GM12878 (cell line): ENCODE data around the gene FUT3. TPM values are rescaled to one million over a fixed set of nuclear protein-coding genes. Genes with fewer than 3 reads are reported as not detected.

Experiments used
- ATAC-seq: fragments of 200-7000 bp; cut with Tn5 transposase; 3 replicates; pipeline ENCODE4 v1.9.1; 2020; ENCODE audit warnings: mild to moderate bottlenecking, moderate library complexity
- BruUV-seq: library from RNA; stranded (reverse); fragments of 400-500 nt; replicated peaks from 2 replicates; lab custom pipeline; 2021; lab: Mats Ljungman, UMichigan
- CTCF ChIA-PET: fragments of 300-600 bp; sonication (Branson Sonifier 250); formaldehyde crosslinking; extraction: SDS; loops from one replicate; lab custom pipeline; 2021; ENCODE audit warnings: inconsistent platforms; lab: Yijun Ruan, JAX
- POLR2A ChIA-PET: fragments of 350-600 bp; formaldehyde crosslinking; extraction: SDS; loops from one replicate; lab custom pipeline; 2021; ENCODE audit warnings: inconsistent platforms; lab: Charles Lee
- RAD21 ChIA-PET: fragments of 300-600 bp; sonication (Branson Sonifier 250); formaldehyde crosslinking; loops from one replicate; lab custom pipeline; 2023; ENCODE audit warnings: antibody characterized with exemption; ENCODE audit not compliant: unreplicated experiment; lab: Charles Lee
- SMC1A ChIA-PET: fragments of 300-600 bp; sonication (Branson Sonifier 250); formaldehyde crosslinking; loops from one replicate; lab custom pipeline; 2023; ENCODE audit not compliant: unreplicated experiment, uncharacterized antibody; lab: Charles Lee
- DNase-seq: peaks from one replicate; pipeline ENCODE4 v3.0.0-alpha.2; 2011; ENCODE audit warnings: low read depth, low spot score
- FAIRE-seq: peaks from 3 replicates; lab custom pipeline; 2011; peaks lifted over from hg19 to GRCh38; lab: Jason Lieb, UNC
- H2AFZ ChIP-seq: 2 replicates; pipeline ENCODE4 v1.6.0; 2011; ENCODE audit warnings: low read depth, low read length, control low read depth; ENCODE audit not compliant: control insufficient read depth
- H3K27ac ChIP-seq: 2 replicates; pipeline ENCODE4 v1.5.1; 2011; ENCODE audit warnings: control low read depth; ENCODE audit not compliant: control insufficient read depth, insufficient read depth
- H3K27me3 ChIP-seq, 2 experiments: replicated peaks in 1 of 2; 2 replicates each; pipeline versions ENCODE4 v1.6.0 to v1.6.1; 2011; ENCODE audit warnings: low read length in 1 of 2; ENCODE audit not compliant: control insufficient read depth in 2 of 2, insufficient read depth in 2 of 2
- H3K36me3 ChIP-seq, 2 experiments: 2 replicates each; pipeline ENCODE4 v1.5.1; 2011; ENCODE audit warnings: low read length in 1 of 2; ENCODE audit not compliant: control insufficient read depth in 2 of 2, insufficient read depth in 2 of 2
- H3K4me1 ChIP-seq: 2 replicates; pipeline ENCODE4 v1.6.1; 2011; ENCODE audit warnings: mild to moderate bottlenecking, low read length, moderate library complexity, mixed read lengths; ENCODE audit not compliant: control insufficient read depth, insufficient read depth
- H3K4me2 ChIP-seq: 2 replicates; pipeline ENCODE4 v1.6.0; 2011; ENCODE audit warnings: control low read depth; ENCODE audit not compliant: control insufficient read depth, insufficient read depth
- H3K4me3 ChIP-seq: fragments of 200-600 bp; sonication (generic); 2 replicates; pipeline ENCODE4 v1.5.1; 2016
- H3K79me2 ChIP-seq: 2 replicates; pipeline ENCODE4 v1.6.0; 2011; ENCODE audit warnings: low read length; ENCODE audit not compliant: control insufficient read depth, insufficient read depth
- H3K9ac ChIP-seq: 2 replicates; pipeline ENCODE4 v1.8.0; 2011; ENCODE audit warnings: low read length, control low read depth, mixed read lengths; ENCODE audit not compliant: control insufficient read depth, insufficient read depth
- H3K9me3 ChIP-seq: replicated peaks from 3 replicates; pipeline ENCODE4 v1.5.1; 2011; ENCODE audit warnings: mild to moderate bottlenecking, low read length; ENCODE audit not compliant: control insufficient read depth, insufficient read depth
- H4K20me1 ChIP-seq: 2 replicates; pipeline ENCODE4 v1.6.0; 2011; ENCODE audit not compliant: control insufficient read depth, insufficient read depth
- ATF7 ChIP-seq: fragments of 450-650 bp; IDR thresholded peaks from 2 replicates; pipeline ENCODE4 v1.6.1; 2016; ENCODE audit warnings: low read depth, mild to moderate bottlenecking
- CBFB ChIP-seq: IDR thresholded peaks from 2 replicates; pipeline ENCODE4 v1.6.1; 2016; ENCODE audit warnings: antibody characterized with exemption, low read depth
- EED ChIP-seq: sonication (generic); IDR thresholded peaks from 2 replicates; pipeline ENCODE4 v1.6.1; 2016; ENCODE audit warnings: antibody characterized with exemption, low read depth
- ESRRA ChIP-seq: IDR thresholded peaks from 2 replicates; pipeline ENCODE4 v1.6.1; 2012; ENCODE audit warnings: mild to moderate bottlenecking, low read length, improper control_type of control experiment
- GATAD2B ChIP-seq: fragments of 450-650 bp; conservative IDR thresholded peaks from 2 replicates; pipeline ENCODE4 v1.6.1; 2017; ENCODE audit warnings: low read depth, mild to moderate bottlenecking, moderate library complexity
- KAT2A ChIP-seq: conservative IDR thresholded peaks from 2 replicates; pipeline ENCODE4 v1.6.1; 2011; ENCODE audit warnings: low read depth, low read length; ENCODE audit not compliant: control insufficient read depth
- MTA2 ChIP-seq: fragments of 450-650 bp; IDR thresholded peaks from 2 replicates; pipeline ENCODE4 v1.6.1; 2016; ENCODE audit warnings: low read depth, mild to moderate bottlenecking, moderate library complexity
- NR2C1 ChIP-seq: fragments of 450-650 bp; IDR thresholded peaks from 2 replicates; pipeline ENCODE4 v1.6.1; 2017; ENCODE audit warnings: antibody characterized with exemption, mild to moderate bottlenecking, moderate library complexity
- NR2F1 ChIP-seq: fragments of 450-650 bp; conservative IDR thresholded peaks from 2 replicates; pipeline ENCODE4 v1.6.1; 2017; ENCODE audit warnings: mild to moderate bottlenecking
- PML ChIP-seq: IDR thresholded peaks from 2 replicates; pipeline ENCODE4 v1.6.1; 2012; ENCODE audit warnings: low read length, inconsistent platforms
- SMARCA5 ChIP-seq: fragments of 450-650 bp; IDR thresholded peaks from 2 replicates; pipeline ENCODE4 v1.6.1; 2017; ENCODE audit warnings: mild to moderate bottlenecking
- SPI1 ChIP-seq: IDR thresholded peaks from 2 replicates; pipeline ENCODE4 v1.6.1; 2011; ENCODE audit warnings: low read depth, mild to moderate bottlenecking, low read length, moderate library complexity, borderline replicate concordance; ENCODE audit not compliant: insufficient read depth
- ZNF24 ChIP-seq: fragments of 450-650 bp; IDR thresholded peaks from 2 replicates; pipeline ENCODE4 v1.6.1; 2017; ENCODE audit warnings: antibody characterized with exemption, mild to moderate bottlenecking
- ZNF622 ChIP-seq: fragments of 450-650 bp; IDR thresholded peaks from 2 replicates; pipeline ENCODE4 v1.6.1; 2017; ENCODE audit warnings: mild to moderate bottlenecking, inconsistent platforms
- WGBS: methylation state at CpG from one replicate; pipeline ENCODE4 v1.1.6; 2016; ENCODE audit warnings: low lambda C conversion rate; ENCODE audit not compliant: insufficient replicate concordance, insufficient coverage; ENCODE audit errors: missing lambda C conversion rate; 5-methylcytosine and 5-hydroxymethylcytosine counted together
- in situ Hi-C: fragments of 300-500 bp; cut with MboI; formaldehyde crosslinking; loops from 9 replicates; pipeline ENCODE4 v1.14.3; 2018; ENCODE audit warnings: mixed read lengths
- intact Hi-C: fragments of 100-400 bp; cut with micrococcal nuclease; formaldehyde crosslinking; loops from one replicate; pipeline ENCODE4 v1.14.2; 2022; ENCODE audit not compliant: unreplicated experiment
- polyA plus RNA-seq, 11 experiments: library from polyadenylated mRNA; depleted of rRNA in 4 of 11; unstranded in 6 of 11; stranded (reverse) in 5 of 11; fragments of >200 nt; fragmentation: Nextera tagmentation in 4 of 11; fragmentation: Illumina TruSeq in 1 of 11; extraction: Ambion mirVana in 4 of 11; extraction: Trizol in 1 of 11; gene quantifications; 1 replicate in 1 of 11; 2 replicates in 10 of 11; pipeline versions ENCODE4 v1.2.1 to v1.2.3, GENCODE V29; 2011 to 2016; ENCODE audit warnings: inconsistent platforms in 2 of 11, missing spikeins in 2 of 11, low read depth in 1 of 11
- total RNA-seq, 4 experiments: library from RNA; depleted of rRNA in 3 of 4; stranded (reverse); fragments of >200 nt in 3 of 4; fragmentation: Illumina TruSeq in 1 of 4; extraction: Trizol in 1 of 4; gene quantifications; 2 replicates each; pipeline versions ENCODE4 v1.2.1 to v1.2.3, GENCODE V29; 2013 to 2021
- TF ChIP-seq, protein P1 (sequence below): fragments of 450-650 bp; IDR thresholded peaks from 2 replicates; pipeline ENCODE4 v1.6.1; 2017; ENCODE audit warnings: mild to moderate bottlenecking, low read depth, inconsistent platforms; ENCODE audit not compliant: poor library complexity, severe bottlenecking
- TF ChIP-seq, protein P2 (sequence below), 3 experiments: IDR thresholded peaks in 2 of 3; conservative IDR thresholded peaks in 1 of 3; 2 replicates each; pipeline ENCODE4 v1.5.1; 2011; ENCODE audit warnings: low read depth in 3 of 3, low read length in 3 of 3, mild to moderate bottlenecking in 3 of 3, control low read depth in 2 of 3, moderate library complexity in 2 of 3, inconsistent platforms in 1 of 3, mixed read lengths in 1 of 3; ENCODE audit not compliant: control insufficient read depth in 2 of 3, insufficient read depth in 1 of 3; ENCODE audit errors: extremely low read depth in 1 of 3
- TF ChIP-seq, protein P3 (sequence below): fragments of 450-650 bp; IDR thresholded peaks from 2 replicates; pipeline ENCODE4 v1.6.1; 2016; ENCODE audit warnings: mild to moderate bottlenecking

FUT3 gene
- total and polyA plus RNA-seq, 10 of the 15 experiments (the other 5 are each of a cell fraction or from before 2014, with no cell fraction given): 0.04 to 0.31 (median 0.07) TPM; not detected in 7

DNA sequence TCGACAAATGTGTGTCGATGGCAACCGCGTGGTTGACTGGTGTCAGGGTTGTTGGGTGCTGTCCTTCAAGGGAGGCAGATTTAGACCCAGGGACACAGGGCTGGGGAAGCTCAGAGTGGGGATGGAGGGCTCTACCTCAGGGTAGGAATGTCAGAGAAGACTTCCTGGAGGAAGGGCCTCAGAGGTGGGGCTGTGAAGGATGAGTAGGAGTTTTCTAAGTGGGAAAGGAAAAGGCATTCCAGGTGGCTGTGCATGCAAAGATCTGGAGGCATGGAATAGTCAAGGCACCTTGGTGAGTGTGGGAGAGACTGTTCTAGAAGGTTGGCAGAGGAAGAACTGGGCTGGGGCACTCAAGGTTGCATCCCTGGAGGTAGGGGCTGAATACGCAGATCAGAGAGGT is 44.3 kb downstream of the FUT3 start (continued):
- TF ChIP-seq, protein P1, sequence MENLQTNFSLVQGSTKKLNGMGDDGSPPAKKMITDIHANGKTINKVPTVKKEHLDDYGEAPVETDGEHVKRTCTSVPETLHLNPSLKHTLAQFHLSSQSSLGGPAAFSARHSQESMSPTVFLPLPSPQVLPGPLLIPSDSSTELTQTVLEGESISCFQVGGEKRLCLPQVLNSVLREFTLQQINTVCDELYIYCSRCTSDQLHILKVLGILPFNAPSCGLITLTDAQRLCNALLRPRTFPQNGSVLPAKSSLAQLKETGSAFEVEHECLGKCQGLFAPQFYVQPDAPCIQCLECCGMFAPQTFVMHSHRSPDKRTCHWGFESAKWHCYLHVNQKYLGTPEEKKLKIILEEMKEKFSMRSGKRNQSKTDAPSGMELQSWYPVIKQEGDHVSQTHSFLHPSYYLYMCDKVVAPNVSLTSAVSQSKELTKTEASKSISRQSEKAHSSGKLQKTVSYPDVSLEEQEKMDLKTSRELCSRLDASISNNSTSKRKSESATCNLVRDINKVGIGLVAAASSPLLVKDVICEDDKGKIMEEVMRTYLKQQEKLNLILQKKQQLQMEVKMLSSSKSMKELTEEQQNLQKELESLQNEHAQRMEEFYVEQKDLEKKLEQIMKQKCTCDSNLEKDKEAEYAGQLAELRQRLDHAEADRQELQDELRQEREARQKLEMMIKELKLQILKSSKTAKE: no peak
- no peak for TF ChIP-seq KAT2A
- no peak for TF ChIP-seq PML
- TF ChIP-seq ZNF24: no peak
- no peak for TF ChIP-seq CBFB
- no peak for TF ChIP-seq NR2F1
- TF ChIP-seq SPI1: no peak

DNA sequence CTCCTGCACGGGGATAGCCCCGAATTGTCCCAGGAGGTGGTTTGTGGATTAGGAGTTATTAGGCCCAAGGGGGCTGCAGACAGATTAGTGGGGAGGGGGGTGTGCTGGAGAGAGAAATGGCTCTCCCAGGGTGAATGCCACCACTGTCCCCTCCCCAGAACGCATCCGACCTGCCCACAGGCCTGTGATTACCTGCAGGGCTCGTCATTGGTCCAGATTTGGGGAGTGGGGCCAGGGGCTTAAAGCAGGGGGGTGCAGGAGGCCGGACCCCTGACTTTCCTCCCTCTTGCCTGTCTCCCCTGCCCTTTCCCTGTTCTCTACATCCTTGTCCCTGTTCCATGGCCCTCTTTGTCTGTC is 45.1 kb downstream of the FUT3 start:
- Histone ChIP-seq H3K4me2 (no peak overlapping the region), H3K9me3 (no peaks in the 10 kb centered on the region), H4K20me1 (no peaks in the 10 kb centered on the region), H3K4me3 (no peak overlapping the region), H3K27me3 (no peaks in the 10 kb centered on the region; a peak in 2 of 4 replicates), H3K36me3 (no peaks in the 10 kb centered on the region), H3K27ac (no peak overlapping the region), H3K4me1 (peaks cover 7% of the 10 kb centered on the region), H2AFZ (no peak overlapping the region), H3K9ac (no peak overlapping the region), H3K79me2 (no peaks in the 10 kb centered on the region)
- DNase-seq (no peak), ATAC-seq (no peak), FAIRE-seq (no peak)
- in situ Hi-C loops (loop anchor here (5.0 kb wide), 1 partner anchor 216 kb away; no protein-coding TSS in a partner anchor), intact Hi-C loops (loop anchor here (10.0 kb wide), 1 partner anchor 219 kb away; no protein-coding TSS in a partner anchor)
- ChIA-PET SMC1A (no interaction called here), CTCF (no interaction called here), POLR2A (no interaction called here), RAD21 (no interaction called here)
- BruUV-seq: no TSS peak
- 15% methylated on average over 6 of the region's 6 CpGs for WGBS
- TF ChIP-seq, protein P2, sequence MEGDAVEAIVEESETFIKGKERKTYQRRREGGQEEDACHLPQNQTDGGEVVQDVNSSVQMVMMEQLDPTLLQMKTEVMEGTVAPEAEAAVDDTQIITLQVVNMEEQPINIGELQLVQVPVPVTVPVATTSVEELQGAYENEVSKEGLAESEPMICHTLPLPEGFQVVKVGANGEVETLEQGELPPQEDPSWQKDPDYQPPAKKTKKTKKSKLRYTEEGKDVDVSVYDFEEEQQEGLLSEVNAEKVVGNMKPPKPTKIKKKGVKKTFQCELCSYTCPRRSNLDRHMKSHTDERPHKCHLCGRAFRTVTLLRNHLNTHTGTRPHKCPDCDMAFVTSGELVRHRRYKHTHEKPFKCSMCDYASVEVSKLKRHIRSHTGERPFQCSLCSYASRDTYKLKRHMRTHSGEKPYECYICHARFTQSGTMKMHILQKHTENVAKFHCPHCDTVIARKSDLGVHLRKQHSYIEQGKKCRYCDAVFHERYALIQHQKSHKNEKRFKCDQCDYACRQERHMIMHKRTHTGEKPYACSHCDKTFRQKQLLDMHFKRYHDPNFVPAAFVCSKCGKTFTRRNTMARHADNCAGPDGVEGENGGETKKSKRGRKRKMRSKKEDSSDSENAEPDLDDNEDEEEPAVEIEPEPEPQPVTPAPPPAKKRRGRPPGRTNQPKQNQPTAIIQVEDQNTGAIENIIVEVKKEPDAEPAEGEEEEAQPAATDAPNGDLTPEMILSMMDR (IDR thresholded peaks at IDR 0.05 in 2 of 3, conservative IDR thresholded peaks at IDR 0.05 in 1 of 3; ENCODE audit: control insufficient read depth in 2 of 3, extremely low read depth in 1 of 3, insufficient read depth in 1 of 3, low read depth in 3 of 3, low read length in 3 of 3): no peak; a peak in 1 of 6 replicates
- TF ChIP-seq MTA2: no peak
- TF ChIP-seq SMARCA5: no peak
- no peak for TF ChIP-seq ZNF24
- TF ChIP-seq KAT2A: no peak
- no peak for TF ChIP-seq ATF7
- TF ChIP-seq GATAD2B: no peak
- no peak for TF ChIP-seq EED
- no peak for TF ChIP-seq ZNF622
- no peak for TF ChIP-seq NR2C1
- no peak for TF ChIP-seq ESRRA
- TF ChIP-seq, protein P3, sequence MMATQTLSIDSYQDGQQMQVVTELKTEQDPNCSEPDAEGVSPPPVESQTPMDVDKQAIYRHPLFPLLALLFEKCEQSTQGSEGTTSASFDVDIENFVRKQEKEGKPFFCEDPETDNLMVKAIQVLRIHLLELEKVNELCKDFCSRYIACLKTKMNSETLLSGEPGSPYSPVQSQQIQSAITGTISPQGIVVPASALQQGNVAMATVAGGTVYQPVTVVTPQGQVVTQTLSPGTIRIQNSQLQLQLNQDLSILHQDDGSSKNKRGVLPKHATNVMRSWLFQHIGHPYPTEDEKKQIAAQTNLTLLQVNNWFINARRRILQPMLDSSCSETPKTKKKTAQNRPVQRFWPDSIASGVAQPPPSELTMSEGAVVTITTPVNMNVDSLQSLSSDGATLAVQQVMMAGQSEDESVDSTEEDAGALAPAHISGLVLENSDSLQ: no peak
